Endothelial cell of umbilical vein (primary cell): Measurements from ENCODE around the gene TM9SF1.

Experiments
- CTCF ChIP-seq, 2 donors: IDR thresholded peaks; 1 replicate in 1 of 2; 2 replicates in 1 of 2; pipeline ENCODE4 v1.5.1; 2011; ENCODE audit warnings: low read length in 2 of 2, mild to moderate bottlenecking in 2 of 2, moderate library complexity in 2 of 2, control low read depth in 1 of 2, inconsistent platforms in 1 of 2, low read depth in 1 of 2; ENCODE audit not compliant: insufficient read depth in 1 of 2; ENCODE audit errors: extremely low read depth in 1 of 2
- EZH2 ChIP-seq: IDR thresholded peaks from 2 replicates; pipeline ENCODE4 v1.6.1; 2012; ENCODE audit warnings: borderline replicate concordance, low read depth, mild to moderate bottlenecking, moderate library complexity, low read length, inconsistent platforms; ENCODE audit not compliant: severe bottlenecking
- MYC ChIP-seq: IDR thresholded peaks from one replicate; pipeline ENCODE4 v1.6.1; 2011; ENCODE audit warnings: mild to moderate bottlenecking, low read depth, low read length
- POLR2AphosphoS5 ChIP-seq: IDR thresholded peaks from 2 replicates; pipeline ENCODE4 v1.6.1; 2012; ENCODE audit warnings: low read depth, mild to moderate bottlenecking, control low read depth, low read length, moderate library complexity; ENCODE audit not compliant: insufficient read depth

DNA sequence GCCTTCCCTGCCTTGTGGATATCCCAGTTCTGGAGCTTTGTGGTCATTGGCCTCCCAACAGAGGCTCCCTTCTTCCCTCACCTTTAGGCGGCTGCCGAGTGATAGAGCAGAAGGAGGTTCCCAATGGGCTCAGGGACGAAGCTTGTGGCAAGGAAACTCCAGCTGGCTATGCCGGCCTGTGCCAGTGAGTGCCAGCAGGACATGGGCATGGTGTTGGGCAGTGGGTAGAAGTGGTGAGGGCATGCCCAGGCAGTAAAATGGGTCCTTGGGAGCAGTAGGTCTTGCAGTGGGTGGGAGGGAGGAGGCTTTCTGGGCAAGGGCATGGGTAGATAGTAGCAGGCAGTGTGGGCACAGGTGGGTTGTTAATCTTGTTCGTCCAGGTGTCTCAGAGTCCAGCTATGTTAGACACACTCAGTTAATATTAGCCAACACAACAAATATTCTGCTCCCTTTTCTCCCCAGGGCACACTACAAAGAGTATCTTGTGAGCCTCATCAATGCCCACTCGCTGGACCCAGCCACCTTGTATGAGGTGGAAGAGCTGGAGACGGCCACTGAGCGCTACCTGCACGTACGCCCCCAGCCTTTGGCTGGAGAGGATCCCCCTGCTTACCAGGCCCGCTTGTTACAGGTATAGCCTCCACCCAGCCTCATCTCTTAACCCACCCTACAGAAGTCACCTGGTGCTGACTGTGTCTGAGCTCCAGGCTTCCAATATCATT, 35.3 kb downstream of the TM9SF1 start:
- TF ChIP-seq MYC (no peak), EZH2 (no peak), CTCF (IDR thresholded peaks at IDR 0.05; ENCODE audit: extremely low read depth in 1 of 2, insufficient read depth in 1 of 2, low read depth in 1 of 2, low read length in 2 of 2) (no peak), POLR2AphosphoS5 (no peak)
